Measurements from ENCODE around the gene CABS1. TPM values are rescaled to one million over a fixed set of nuclear protein-coding genes. Genes with fewer than 3 reads are reported as not detected.

Gene CABS1
- not detected in 2 replicates for total RNA-seq (2014; rRNA removed; shearing (Covaris generic); ENCODE audit: low replicate concordance)

DNA sequence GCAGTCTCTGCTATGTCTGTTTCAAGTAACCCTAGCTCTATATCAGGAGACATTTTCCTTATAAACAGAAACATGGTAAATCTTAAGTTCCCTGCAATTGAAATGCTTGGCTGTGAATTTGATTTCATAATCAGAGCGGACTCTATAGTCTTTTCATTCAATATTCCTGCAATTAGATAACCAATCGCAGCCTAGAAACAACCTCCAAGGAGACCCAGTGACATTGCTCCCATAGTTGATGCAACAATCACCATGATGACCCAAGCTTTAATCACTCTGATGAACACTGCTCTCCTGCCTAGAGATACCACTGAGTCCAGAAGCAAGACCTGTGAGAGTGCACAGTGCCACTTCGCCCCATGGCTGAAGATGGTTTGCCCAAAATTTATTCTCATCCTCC, at the start of gene CABS1:
Gene CABS1 (plus strand): TSS at position 301 of the 400 bp plus-strand sequence. CDS start 59 bp downstream, at position 360.
- DNase-seq = no peak
- H3K27me3 ChIP-seq = no peaks in the 10 kb centered on the region
- no peaks in the 10 kb centered on the region for H3K36me3 ChIP-seq
- no peaks in the 10 kb centered on the region for H3K9me3 ChIP-seq
- no peak within 1 kb of the TSS for H3K4me3 ChIP-seq

DNA sequence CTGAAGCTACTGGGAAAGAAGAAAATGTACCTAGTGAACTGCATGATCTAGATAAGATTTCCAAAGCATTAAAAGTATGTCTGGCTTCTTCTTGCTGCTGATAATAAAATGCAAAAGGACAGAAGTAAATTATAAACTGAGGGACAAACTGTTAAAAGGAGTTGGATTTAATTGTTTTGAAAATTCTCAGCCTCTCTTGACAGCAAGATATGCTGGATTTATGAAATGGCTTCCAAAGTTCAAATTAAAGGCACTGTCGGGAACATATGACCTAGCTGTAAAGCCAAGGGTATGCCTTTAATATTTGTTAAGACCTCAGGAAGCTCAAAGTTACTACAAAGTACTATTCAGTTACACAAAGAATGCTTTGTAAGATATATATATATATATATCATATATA, 46.1 kb upstream of the CABS1 start:
- Histone ChIP-seq H3K9me3 (no peaks in the 10 kb centered on the region), H3K36me3 (no peaks in the 10 kb centered on the region), H3K4me3 (no peak overlapping the region), H3K27me3 (no peaks in the 10 kb centered on the region)
- no peak for DNase-seq

DNA sequence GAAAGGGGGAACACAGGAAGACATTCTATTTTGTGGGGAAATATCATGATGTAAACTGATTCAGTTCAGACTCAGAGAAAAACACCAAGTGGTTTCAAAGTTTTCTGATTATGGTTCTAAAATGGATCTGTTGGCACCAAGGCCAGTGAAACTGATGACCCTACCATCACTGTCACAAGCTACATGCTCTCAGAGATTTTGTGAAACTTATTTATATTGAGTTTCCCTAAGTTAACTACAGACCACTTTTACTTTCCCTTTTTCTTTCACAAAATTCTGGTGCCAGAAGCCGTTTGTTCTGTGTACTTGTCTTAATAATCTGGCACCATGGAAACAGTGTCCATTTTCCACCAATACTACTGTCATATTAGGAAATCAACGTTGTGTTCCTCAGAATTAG, 43.4 kb upstream of the CABS1 start:
- Histone ChIP-seq H3K27me3 (no peaks in the 10 kb centered on the region), H3K9me3 (no peaks in the 10 kb centered on the region), H3K4me3 (no peak overlapping the region), H3K36me3 (no peaks in the 10 kb centered on the region)
- no peak for DNase-seq

DNA sequence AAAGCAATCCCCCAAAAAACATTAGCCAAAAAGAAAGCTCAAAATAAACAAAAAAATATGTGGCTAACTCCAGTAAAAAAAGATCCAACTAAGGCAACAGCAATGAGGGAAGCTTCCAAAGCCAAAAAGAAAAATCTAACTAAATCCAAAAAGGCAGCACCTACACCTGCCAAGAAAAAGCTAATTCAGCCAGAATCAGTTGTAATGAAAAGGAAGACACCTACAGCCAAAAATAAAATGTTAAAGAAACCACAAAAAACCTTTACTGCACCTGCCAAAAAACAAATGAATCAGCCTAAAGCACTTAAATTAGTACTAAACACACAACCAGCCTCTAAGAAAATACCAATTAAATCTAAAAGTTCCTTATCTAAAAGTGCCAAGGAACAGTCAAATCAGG, 37.2 kb upstream of the CABS1 start:
- no peak for DNase-seq
- Histone ChIP-seq H3K4me3 (no peak overlapping the region), H3K36me3 (no peaks in the 10 kb centered on the region), H3K27me3 (no peaks in the 10 kb centered on the region), H3K9me3 (no peaks in the 10 kb centered on the region)

DNA sequence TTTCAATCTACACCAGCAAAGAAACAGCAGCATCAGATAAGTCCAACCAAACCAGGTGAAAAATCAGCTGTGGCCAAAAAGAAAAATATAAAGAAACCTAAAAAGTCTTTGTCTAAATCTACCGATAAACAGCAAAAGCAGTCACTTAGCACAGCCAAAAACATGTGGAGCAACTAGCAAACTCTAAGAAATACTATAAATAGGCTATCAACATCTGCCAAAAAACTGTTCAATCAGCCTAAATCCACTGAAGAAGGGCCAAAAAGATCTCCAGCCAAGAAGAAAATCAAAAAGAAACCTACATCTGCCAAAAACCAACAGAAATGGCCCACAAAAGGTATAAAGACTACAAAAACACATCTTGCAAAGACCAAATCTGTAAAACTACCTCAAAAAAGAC, 36.7 kb upstream of the CABS1 start:
- Histone ChIP-seq H3K9me3 (no peaks in the 10 kb centered on the region), H3K27me3 (no peaks in the 10 kb centered on the region), H3K36me3 (no peaks in the 10 kb centered on the region), H3K4me3 (no peak overlapping the region)
- DNase-seq = no peak

DNA sequence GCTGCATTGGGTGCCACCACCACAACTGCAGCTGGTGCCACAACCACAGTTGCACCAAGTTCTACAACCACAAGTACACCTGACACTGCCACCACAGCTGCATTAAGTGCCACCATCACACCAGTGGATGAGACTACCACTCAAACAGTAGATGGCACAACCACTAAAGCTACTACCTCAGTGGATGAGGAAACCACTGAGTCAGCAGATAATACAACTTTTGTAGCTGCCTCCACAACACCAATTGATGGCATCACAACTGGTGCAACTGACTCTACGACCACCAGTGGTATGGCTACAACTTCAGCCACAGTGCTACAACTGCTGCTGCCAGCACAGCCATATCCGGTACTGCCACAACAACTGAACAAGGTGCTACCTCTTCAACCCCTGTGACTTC, 35.1 kb upstream of the CABS1 start:
- Histone ChIP-seq H3K9me3 (no peaks in the 10 kb centered on the region), H3K27me3 (no peaks in the 10 kb centered on the region), H3K4me3 (no peak overlapping the region), H3K36me3 (no peaks in the 10 kb centered on the region)
- DNase-seq = no peak

- Histone ChIP-seq H3K4me3 (no peak overlapping the region), H3K36me3 (no peaks in the 10 kb centered on the region), H3K9me3 (no peaks in the 10 kb centered on the region), H3K27me3 (no peaks in the 10 kb centered on the region)
- no peak for DNase-seq
Measured at GRCh38 chr4:70300215-70300614, 34.6 kb upstream of the CABS1 start.

- no peak overlapping the region for H3K4me3 ChIP-seq
- DNase-seq = no peak
- no peaks in the 10 kb centered on the region for H3K36me3 ChIP-seq
- no peaks in the 10 kb centered on the region for H3K27me3 ChIP-seq
- H3K9me3 ChIP-seq = no peaks in the 10 kb centered on the region
Measured at GRCh38 chr4:70303090-70303489, 31.7 kb upstream of the CABS1 start.

GRCh38 chr4:70305601-70306000, 29.2 kb upstream of the CABS1 start:
- no peak for DNase-seq
- Histone ChIP-seq H3K9me3 (no peaks in the 10 kb centered on the region), H3K4me3 (no peak overlapping the region), H3K27me3 (no peaks in the 10 kb centered on the region), H3K36me3 (no peaks in the 10 kb centered on the region)

DNA sequence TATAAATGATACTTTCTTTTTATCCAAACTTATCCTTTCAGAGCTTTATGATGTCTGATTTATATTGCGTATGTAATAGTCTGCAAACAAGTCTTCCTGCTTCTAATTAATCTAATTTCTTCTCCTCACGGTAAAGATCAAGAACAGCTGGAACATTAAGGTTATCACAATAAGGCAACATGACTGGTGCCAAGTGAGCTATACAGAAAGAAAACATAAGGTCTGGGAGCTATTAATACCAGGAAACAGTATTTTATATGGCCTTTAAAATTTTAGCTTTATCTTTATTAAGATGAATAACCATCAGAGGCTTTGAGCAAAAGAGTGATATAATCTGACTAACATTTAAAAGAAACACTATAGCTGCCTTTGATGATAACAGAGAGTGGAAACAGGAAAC, 28.7 kb upstream of the CABS1 start:
- DNase-seq = no peak
- H3K27me3 ChIP-seq = no peaks in the 10 kb centered on the region

GRCh38 chr4:70313736-70314135, 21.0 kb upstream of the CABS1 start:
- no peaks in the 10 kb centered on the region for H3K9me3 ChIP-seq
- no peaks in the 10 kb centered on the region for H3K27me3 ChIP-seq
- DNase-seq = no peak
- no peaks in the 10 kb centered on the region for H3K36me3 ChIP-seq
- H3K4me3 ChIP-seq = no peak overlapping the region

More for the DNA sequence above, 28.7 kb upstream of the CABS1 start:
- H3K9me3 ChIP-seq = no peaks in the 10 kb centered on the region
- no peak overlapping the region for H3K4me3 ChIP-seq
- H3K36me3 ChIP-seq = no peaks in the 10 kb centered on the region

- no peaks in the 10 kb centered on the region for H3K9me3 ChIP-seq
- DNase-seq = no peak
- no peak overlapping the region for H3K4me3 ChIP-seq
- H3K27me3 ChIP-seq = no peaks in the 10 kb centered on the region
- no peaks in the 10 kb centered on the region for H3K36me3 ChIP-seq
Measured at GRCh38 chr4:70315928-70316327, 18.9 kb upstream of the CABS1 start.

DNA sequence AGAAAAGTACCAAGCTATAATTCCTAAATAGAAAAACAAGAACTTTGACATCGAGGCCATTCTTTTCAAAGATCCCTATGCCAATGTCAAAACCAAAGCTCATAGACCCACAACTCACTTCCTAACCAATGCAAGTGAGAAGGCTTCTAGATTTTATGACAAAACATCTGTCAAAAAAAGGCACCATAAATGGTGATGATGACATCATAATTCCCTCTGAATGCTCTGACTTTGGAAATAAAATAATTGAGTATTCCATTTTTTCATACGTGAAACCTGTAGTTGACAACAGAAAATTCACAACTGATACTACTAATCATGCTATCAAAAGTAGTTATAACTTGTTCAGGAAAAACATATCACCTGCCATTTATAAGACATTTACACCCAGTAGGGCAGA, 8.7 kb upstream of the CABS1 start:
- no peak overlapping the region for H3K4me3 ChIP-seq
- no peaks in the 10 kb centered on the region for H3K36me3 ChIP-seq
- no peak for DNase-seq
- no peaks in the 10 kb centered on the region for H3K27me3 ChIP-seq
- no peaks in the 10 kb centered on the region for H3K9me3 ChIP-seq

DNA sequence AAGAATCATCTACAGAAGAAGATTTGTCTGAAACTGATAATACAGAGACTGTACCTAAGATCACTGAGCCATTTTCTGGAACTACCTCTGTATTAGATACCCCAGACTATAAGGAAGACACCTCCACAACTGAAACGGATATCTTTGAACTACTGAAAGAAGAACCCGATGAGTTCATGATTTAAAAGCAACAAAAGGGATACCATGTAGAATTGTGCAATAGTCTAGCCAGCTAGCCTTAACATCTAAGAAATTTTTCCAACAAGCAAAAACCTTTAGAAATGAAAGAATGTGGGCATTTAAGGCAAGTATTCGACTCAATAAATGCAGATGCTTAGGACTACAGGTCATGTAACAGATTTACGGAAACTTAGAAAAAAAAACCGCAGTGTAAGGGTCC, 1.3 kb downstream of the CABS1 start:
- DNase-seq = no peak
- H3K9me3 ChIP-seq = no peaks in the 10 kb centered on the region
- no peaks in the 10 kb centered on the region for H3K36me3 ChIP-seq
- no peak overlapping the region for H3K4me3 ChIP-seq
- H3K27me3 ChIP-seq = no peaks in the 10 kb centered on the region

DNA sequence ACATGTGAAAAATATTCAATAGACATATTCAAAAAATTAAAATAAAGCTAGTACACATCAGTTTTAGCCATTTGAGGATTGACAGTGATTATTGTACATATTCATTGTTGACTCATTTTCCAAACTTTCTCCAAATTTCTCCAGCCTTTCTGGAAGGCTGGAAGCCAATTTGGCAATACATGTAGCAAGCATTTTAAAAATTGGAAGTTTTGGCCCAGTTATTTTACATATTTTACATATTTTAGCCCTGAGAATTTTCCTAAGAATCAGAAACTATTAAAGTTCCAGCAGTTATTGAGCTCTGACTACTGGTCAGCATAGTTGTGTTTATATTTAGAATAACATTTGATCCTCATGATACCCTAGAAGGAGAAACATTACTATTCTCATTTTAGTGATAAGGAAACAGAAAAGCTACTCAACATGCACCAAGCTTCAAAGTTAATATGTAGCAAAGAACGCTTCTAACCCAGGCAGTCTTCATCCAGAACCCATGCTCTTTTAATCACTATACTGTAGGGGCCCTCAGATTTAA, 3.2 kb downstream of the CABS1 start:
- no peaks in the 10 kb centered on the region for H3K9me3 ChIP-seq
- no peak for DNase-seq
- H3K27me3 ChIP-seq = no peaks in the 10 kb centered on the region
- no peaks in the 10 kb centered on the region for H3K36me3 ChIP-seq
- no peak overlapping the region for H3K4me3 ChIP-seq

DNA sequence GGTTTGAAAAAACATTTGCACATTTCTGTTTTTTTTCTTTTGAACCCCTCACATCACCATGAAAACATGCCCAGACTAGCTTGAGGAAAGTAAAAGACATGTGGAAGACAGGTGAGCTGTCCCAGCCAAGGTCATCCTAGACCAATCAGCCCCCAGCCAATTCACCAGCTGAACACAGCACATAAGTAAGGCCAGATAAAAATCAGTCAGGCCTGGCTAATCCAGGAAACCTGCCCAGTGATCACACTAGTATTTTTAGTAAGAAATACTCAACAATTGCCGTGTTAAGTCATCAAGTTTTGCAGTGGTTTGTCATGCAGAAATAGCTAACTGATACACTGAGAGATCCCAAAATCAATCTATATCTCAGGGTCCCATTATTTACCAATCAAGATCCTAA, 21.4 kb downstream of the CABS1 start:
- DNase-seq = peak; percentile 1
- Histone ChIP-seq H3K4me3 (no peak overlapping the region), H3K36me3 (no peaks in the 10 kb centered on the region), H3K9me3 (no peaks in the 10 kb centered on the region), H3K27me3 (no peaks in the 10 kb centered on the region)

GRCh38 chr4:70359115-70359661, 24.4 kb downstream of the CABS1 start:
- Histone ChIP-seq H3K36me3 (no peaks in the 10 kb centered on the region), H3K4me3 (no peak overlapping the region), H3K27me3 (no peaks in the 10 kb centered on the region), H3K9me3 (no peaks in the 10 kb centered on the region)
- DNase-seq = no peak

- no peak within 1 kb of the TSS for H3K4me3 ChIP-seq
- H3K9me3 ChIP-seq = no peaks in the 10 kb centered on the region
- DNase-seq = no peak
- no peaks in the 10 kb centered on the region for H3K27me3 ChIP-seq
- no peaks in the 10 kb centered on the region for H3K36me3 ChIP-seq
Measured at GRCh38 chr4:70360460-70360859, 25.7 kb downstream of the CABS1 start, which contains the start of gene SMR3A. Gene SMR3A, plus strand, starts transcription at chr4:70360760. Its CDS starts 1,356 bp downstream, at chr4:70362116.
